ENCODE measurements around the gene S100A3. TPM values are rescaled to one million over a fixed set of nuclear protein-coding genes. Genes with fewer than 3 reads are reported as not detected.

Gene S100A3
- total RNA-seq, 3 donors from 2014 or later = 0.44 to 2.6 (median 2.2) TPM

GRCh38 chr1:153560241-153560640 is 11.2 kb upstream of the S100A3 start:
- no peak overlapping the region for H3K4me3 ChIP-seq
- no peaks in the 10 kb centered on the region for H3K9me3 ChIP-seq
- no peaks in the 10 kb centered on the region for H3K36me3 ChIP-seq
- intact Hi-C loops (cut with DNase I; ENCODE audit: low total_unique reads) = no loop called here
- H3K27ac ChIP-seq = no peak overlapping the region
- H3K4me1 ChIP-seq = peaks cover under 1% of the 10 kb centered on the region in 2 donors
- H3K27me3 ChIP-seq = no peaks in the 10 kb centered on the region
- TF ChIP-seq CTCF (IDR thresholded peaks at IDR 0.05) (no peak), POLR2A (IDR thresholded peaks at IDR 0.05) (no peak), POLR2AphosphoS5 (IDR thresholded peaks at IDR 0.05) (no peak)
- no peak for DNase-seq (ENCODE audit: low spot score in 2 of 2)

GRCh38 chr1:153557877-153558276 is 8.8 kb upstream of the S100A3 start:
- H3K9me3 ChIP-seq = no peaks in the 10 kb centered on the region
- no peaks in the 10 kb centered on the region for H3K27me3 ChIP-seq
- DNase-seq (ENCODE audit: low spot score in 2 of 2) = no peak
- intact Hi-C loops (cut with DNase I; ENCODE audit: low total_unique reads) = no loop called here
- peaks cover 0 to 15% of the 10 kb centered on the region in 2 donors for H3K4me1 ChIP-seq
- no peak for TF ChIP-seq POLR2AphosphoS5 (IDR thresholded peaks at IDR 0.05)
- TF ChIP-seq POLR2A (IDR thresholded peaks at IDR 0.05) = no peak
- no peak for TF ChIP-seq CTCF (IDR thresholded peaks at IDR 0.05)
- no peak overlapping the region for H3K27ac ChIP-seq
- H3K36me3 ChIP-seq = no peaks in the 10 kb centered on the region
- no peak overlapping the region for H3K4me3 ChIP-seq

GRCh38 chr1:153556348-153556747 is 7.3 kb upstream of the S100A3 start:
- no peak for TF ChIP-seq POLR2A (IDR thresholded peaks at IDR 0.05)
- TF ChIP-seq POLR2AphosphoS5 (IDR thresholded peaks at IDR 0.05) = no peak
- H3K9me3 ChIP-seq = no peaks in the 10 kb centered on the region
- H3K27ac ChIP-seq = no peak overlapping the region
- no peak for DNase-seq (ENCODE audit: low spot score in 2 of 2)
- no peaks in the 10 kb centered on the region for H3K36me3 ChIP-seq
- H3K4me3 ChIP-seq = no peak overlapping the region
- intact Hi-C loops (cut with DNase I; ENCODE audit: low total_unique reads) = no loop called here
- peaks cover 0 to 15% of the 10 kb centered on the region in 2 donors for H3K4me1 ChIP-seq
- H3K27me3 ChIP-seq = no peaks in the 10 kb centered on the region

GRCh38 chr1:153553830-153554541 is 4.9 kb upstream of the S100A3 start:
- Histone ChIP-seq H3K36me3 (no peaks in the 10 kb centered on the region), H3K27ac (peak overlapping the region; percentile 56 to 81), H3K4me1 (peaks cover 0 to 21% of the 10 kb centered on the region in 2 donors), H3K4me3 (no peak overlapping the region), H3K27me3 (no peaks in the 10 kb centered on the region), H3K9me3 (no peaks in the 10 kb centered on the region)
- TF ChIP-seq POLR2A (IDR thresholded peaks at IDR 0.05) = no peak
- TF ChIP-seq POLR2AphosphoS5 (IDR thresholded peaks at IDR 0.05) = no peak
- TF ChIP-seq CTCF (IDR thresholded peaks at IDR 0.05) = no peak
- no peak for DNase-seq (ENCODE audit: low spot score in 2 of 2)
- intact Hi-C loops (cut with DNase I; ENCODE audit: low total_unique reads) = no loop called here

GRCh38 chr1:153553096-153553495 is 4.0 kb upstream of the S100A3 start:
- peaks cover 0 to 26% of the 10 kb centered on the region in 2 donors for H3K4me1 ChIP-seq
- H3K27me3 ChIP-seq = no peaks in the 10 kb centered on the region
- H3K9me3 ChIP-seq = no peaks in the 10 kb centered on the region
- no peak for TF ChIP-seq POLR2AphosphoS5 (IDR thresholded peaks at IDR 0.05)
- no peak for TF ChIP-seq POLR2A (IDR thresholded peaks at IDR 0.05)
- no peak for TF ChIP-seq CTCF (IDR thresholded peaks at IDR 0.05)
- H3K36me3 ChIP-seq = no peaks in the 10 kb centered on the region
- peak overlapping the region; percentile 56 to 81 for H3K27ac ChIP-seq
- H3K4me3 ChIP-seq = no peak overlapping the region
- intact Hi-C loops (cut with DNase I; ENCODE audit: low total_unique reads) = no loop called here
- no peak for DNase-seq (ENCODE audit: low spot score in 2 of 2)

Data from breast epithelium (tissue), 4 donors.